CD4-positive, alpha-beta memory T cell (primary cell): ENCODE measurements around the gene KRT32. TPM values are rescaled to one million over a fixed set of nuclear protein-coding genes. Genes with fewer than 3 reads are reported as not detected.

Source experiments
- CTCF ChIA-PET: fragments of 350-600 bp; sonication (Branson Sonifier 250); formaldehyde crosslinking; loops from one replicate; lab custom pipeline; 2021; ENCODE audit warnings: inconsistent platforms; ENCODE audit not compliant: partially characterized antibody; lab: Charles Lee
- POLR2A ChIA-PET: fragments of 350-600 bp; sonication (Branson Sonifier 250); formaldehyde crosslinking; loops from one replicate; lab custom pipeline; 2021; ENCODE audit not compliant: partially characterized antibody; lab: Charles Lee
- DNase-seq, 5 donors: peaks; one replicate each; pipeline versions ENCODE4 v3.0.0 to v3.0.0-alpha.2; 2020 to 2022; ENCODE audit warnings: mixed read lengths in 1 of 5
- H3K27ac ChIP-seq: one replicate; pipeline ENCODE4 v1.7.0; 2013; ENCODE audit warnings: low read depth, low read length
- H3K27me3 ChIP-seq: 2 replicates; pipeline ENCODE4 v1.7.0; 2013; ENCODE audit warnings: mild to moderate bottlenecking, low read length, moderate library complexity; ENCODE audit not compliant: insufficient read depth
- H3K36me3 ChIP-seq: 2 replicates; pipeline ENCODE4 v1.7.0; 2013; ENCODE audit warnings: mild to moderate bottlenecking, low read length, moderate library complexity; ENCODE audit not compliant: insufficient read depth
- H3K4me1 ChIP-seq: 2 replicates; pipeline ENCODE4 v1.7.0; 2013; ENCODE audit warnings: mild to moderate bottlenecking, low read length, moderate library complexity; ENCODE audit not compliant: insufficient read depth
- H3K4me3 ChIP-seq, 2 donors: one replicate each; pipeline ENCODE4 v1.7.0; 2013; ENCODE audit warnings: low read length in 2 of 2, mild to moderate bottlenecking in 1 of 2
- H3K9me3 ChIP-seq, 2 donors: one replicate each; pipeline ENCODE4 v1.7.0; 2013; ENCODE audit warnings: low read length in 2 of 2, control low read depth in 1 of 2; ENCODE audit not compliant: control insufficient read depth in 1 of 2
- H3K27ac Mint-ChIP-seq, 7 donors: one replicate each; pipeline ENCODE4 v1.8.0; 2020 to 2021; ENCODE audit warnings: mixed read lengths in 7 of 7, mild to moderate bottlenecking in 6 of 7, inconsistent platforms in 3 of 7, moderate library complexity in 3 of 7
- H3K27me3 Mint-ChIP-seq, 2 donors: one replicate each; pipeline ENCODE4 v1.8.0; 2020 to 2021; ENCODE audit warnings: mixed read lengths in 2 of 2
- H3K36me3 Mint-ChIP-seq, 2 donors: one replicate each; pipeline ENCODE4 v1.8.0; 2020 to 2021; ENCODE audit warnings: mixed read lengths in 2 of 2, inconsistent platforms in 1 of 2, mild to moderate bottlenecking in 1 of 2
- H3K4me1 Mint-ChIP-seq, 4 donors: one replicate each; pipeline ENCODE4 v1.8.0; 2020 to 2021; ENCODE audit warnings: mixed read lengths in 4 of 4, mild to moderate bottlenecking in 1 of 4
- H3K4me3 Mint-ChIP-seq, 8 donors: one replicate each; pipeline ENCODE4 v1.8.0; 2020 to 2021; ENCODE audit warnings: mixed read lengths in 8 of 8, mild to moderate bottlenecking in 7 of 8, moderate library complexity in 6 of 8, inconsistent platforms in 3 of 8
- H3K9me3 Mint-ChIP-seq, 8 donors: one replicate each; pipeline ENCODE4 v1.8.0; 2020 to 2021; ENCODE audit warnings: mixed read lengths in 8 of 8, mild to moderate bottlenecking in 5 of 8, inconsistent platforms in 3 of 8, moderate library complexity in 1 of 8
- intact Hi-C: fragments of 100-400 bp; cut with micrococcal nuclease; formaldehyde crosslinking; loops from one replicate; pipeline ENCODE4 v1.15.1; 2023
- polyA plus RNA-seq, 2 donors: library from polyadenylated mRNA; unstranded; fragments of 300-500 nt; fragmentation: Illumina TruSeq; gene quantifications; one replicate each; pipeline ENCODE4 v1.2.3, GENCODE V29; 2021
- total RNA-seq, 2 experiments: library from RNA; stranded (reverse); gene quantifications; one replicate each; pipeline ENCODE4 v1.2.3, GENCODE V29; 2021

The KRT32 gene
- total and polyA plus RNA-seq, 4 experiments from 2014 or later: not detected

GRCh38 chr17:41478237-41478636 lies 11.1 kb upstream of the KRT32 start:
- H3K9me3 ChIP-seq: no peaks in the 10 kb centered on the region
- no peak overlapping the region for H3K4me3 ChIP-seq
- H3K4me1 ChIP-seq: no peaks in the 10 kb centered on the region
- H3K9me3 Mint-ChIP-seq: no peaks in the 10 kb centered on the region
- intact Hi-C loops: no loop called here
- H3K27ac Mint-ChIP-seq: no peak overlapping the region
- H3K27me3 ChIP-seq: no peaks in the 10 kb centered on the region
- DNase-seq: no peak
- no peaks in the 10 kb centered on the region for H3K4me1 Mint-ChIP-seq
- no peak overlapping the region for H3K4me3 Mint-ChIP-seq
- H3K27me3 Mint-ChIP-seq: no peaks in the 10 kb centered on the region
- H3K36me3 ChIP-seq: no peaks in the 10 kb centered on the region
- no peaks in the 10 kb centered on the region for H3K36me3 Mint-ChIP-seq
- ChIA-PET CTCF (interaction anchor here (1.7 kb wide), 1 partner anchor 11 kb away, joined by 4 read pairs; the partner anchor contains the start of gene KRT32), POLR2A (no interaction called here)
- no peak overlapping the region for H3K27ac ChIP-seq

GRCh38 chr17:41476866-41477815 lies 10.0 kb upstream of the KRT32 start:
- no peaks in the 10 kb centered on the region for H3K27me3 Mint-ChIP-seq
- DNase-seq: no peak
- no peaks in the 10 kb centered on the region for H3K36me3 ChIP-seq
- no peak overlapping the region for H3K27ac ChIP-seq
- intact Hi-C loops: no loop called here
- H3K4me1 ChIP-seq: no peaks in the 10 kb centered on the region
- H3K4me3 Mint-ChIP-seq: no peak overlapping the region
- no peaks in the 10 kb centered on the region for H3K4me1 Mint-ChIP-seq
- H3K9me3 ChIP-seq: no peaks in the 10 kb centered on the region
- POLR2A ChIA-PET: no interaction called here
- no peaks in the 10 kb centered on the region for H3K36me3 Mint-ChIP-seq
- no peaks in the 10 kb centered on the region for H3K27me3 ChIP-seq
- H3K9me3 Mint-ChIP-seq: peaks cover 0 to 2% (median 0%) of the 10 kb centered on the region in 8 donors
- peak overlapping the region in 1 of 7 donors; percentile 18 for H3K27ac Mint-ChIP-seq
- no peak overlapping the region for H3K4me3 ChIP-seq
- CTCF ChIA-PET: interaction anchor here (1.7 kb wide), 1 partner anchor 10 kb away, joined by 4 read pairs; the partner anchor contains the start of gene KRT32

GRCh38 chr17:41475421-41475820 lies 8.2 kb upstream of the KRT32 start:
- no peaks in the 10 kb centered on the region for H3K36me3 Mint-ChIP-seq
- Histone ChIP-seq H3K36me3 (no peaks in the 10 kb centered on the region), H3K27ac (no peak overlapping the region), H3K9me3 (no peaks in the 10 kb centered on the region), H3K4me3 (no peak overlapping the region), H3K4me1 (no peaks in the 10 kb centered on the region), H3K27me3 (no peaks in the 10 kb centered on the region)
- DNase-seq: no peak
- H3K9me3 Mint-ChIP-seq: peaks cover 0 to 4% (median 0%) of the 10 kb centered on the region in 8 donors
- no peaks in the 10 kb centered on the region for H3K4me1 Mint-ChIP-seq
- no peak overlapping the region for H3K27ac Mint-ChIP-seq
- CTCF ChIA-PET: no interaction called here
- POLR2A ChIA-PET: no interaction called here
- H3K4me3 Mint-ChIP-seq: no peak overlapping the region
- H3K27me3 Mint-ChIP-seq: no peaks in the 10 kb centered on the region
- intact Hi-C loops: no loop called here

GRCh38 chr17:41474863-41475262 lies 7.7 kb upstream of the KRT32 start:
- H3K27me3 Mint-ChIP-seq: no peaks in the 10 kb centered on the region
- no peaks in the 10 kb centered on the region for H3K36me3 ChIP-seq
- no peak for DNase-seq
- H3K27ac Mint-ChIP-seq: no peak overlapping the region
- intact Hi-C loops: no loop called here
- peaks cover 0 to 4% (median 0%) of the 10 kb centered on the region in 8 donors for H3K9me3 Mint-ChIP-seq
- no peaks in the 10 kb centered on the region for H3K27me3 ChIP-seq
- no peaks in the 10 kb centered on the region for H3K36me3 Mint-ChIP-seq
- ChIA-PET CTCF (no interaction called here), POLR2A (interaction anchor here (1.2 kb wide), 1 partner anchor 213 kb away, joined by 3 read pairs; no protein-coding TSS in a partner anchor)
- H3K4me1 Mint-ChIP-seq: no peaks in the 10 kb centered on the region
- no peaks in the 10 kb centered on the region for H3K4me1 ChIP-seq
- H3K9me3 ChIP-seq: no peaks in the 10 kb centered on the region
- H3K27ac ChIP-seq: no peak overlapping the region
- no peak overlapping the region for H3K4me3 Mint-ChIP-seq
- no peak overlapping the region for H3K4me3 ChIP-seq

GRCh38 chr17:41468346-41468745 lies 1.2 kb upstream of the KRT32 start:
- no peak overlapping the region for H3K27ac Mint-ChIP-seq
- H3K9me3 ChIP-seq: no peaks in the 10 kb centered on the region
- DNase-seq: no peak
- peaks cover 0 to 14% (median 8%) of the 10 kb centered on the region in 8 donors for H3K9me3 Mint-ChIP-seq
- intact Hi-C loops: no loop called here
- H3K4me3 ChIP-seq: no peak overlapping the region
- H3K4me1 ChIP-seq: no peaks in the 10 kb centered on the region
- H3K4me1 Mint-ChIP-seq: no peaks in the 10 kb centered on the region
- no peak overlapping the region for H3K4me3 Mint-ChIP-seq
- no peaks in the 10 kb centered on the region for H3K36me3 ChIP-seq
- H3K27ac ChIP-seq: no peak overlapping the region
- POLR2A ChIA-PET: no interaction called here
- CTCF ChIA-PET: no interaction called here
- H3K27me3 Mint-ChIP-seq: no peaks in the 10 kb centered on the region
- no peaks in the 10 kb centered on the region for H3K36me3 Mint-ChIP-seq
- no peaks in the 10 kb centered on the region for H3K27me3 ChIP-seq

- H3K9me3 ChIP-seq: no peaks in the 10 kb centered on the region
- Mint-ChIP-seq H3K27ac (no peak overlapping the region), H3K27me3 (no peaks in the 10 kb centered on the region), H3K9me3 (peaks cover 0 to 14% (median 8%) of the 10 kb centered on the region in 8 donors), H3K4me3 (no peak overlapping the region), H3K4me1 (no peaks in the 10 kb centered on the region), H3K36me3 (no peaks in the 10 kb centered on the region)
- ChIA-PET POLR2A (no interaction called here), CTCF (interaction anchor here (1.5 kb wide), 1 partner anchor 10 kb away, joined by 4 read pairs; no protein-coding TSS in a partner anchor)
- DNase-seq: no peak
- H3K36me3 ChIP-seq: no peaks in the 10 kb centered on the region
- no peaks in the 10 kb centered on the region for H3K4me1 ChIP-seq
- no peaks in the 10 kb centered on the region for H3K27me3 ChIP-seq
- H3K4me3 ChIP-seq: no peak overlapping the region
- intact Hi-C loops: no loop called here
- no peak overlapping the region for H3K27ac ChIP-seq
Observed at GRCh38 chr17:41467561-41467960, 375 bp upstream of the KRT32 start.

- H3K4me3 ChIP-seq: no peak overlapping the region
- Mint-ChIP-seq H3K27ac (peak overlapping the region in 1 of 7 donors; percentile 56), H3K36me3 (no peaks in the 10 kb centered on the region), H3K27me3 (no peaks in the 10 kb centered on the region), H3K9me3 (peaks cover 0 to 14% (median 7%) of the 10 kb centered on the region in 8 donors), H3K4me1 (no peaks in the 10 kb centered on the region), H3K4me3 (no peak overlapping the region)
- CTCF ChIA-PET: no interaction called here
- no peak for DNase-seq
- H3K9me3 ChIP-seq: no peaks in the 10 kb centered on the region
- no peaks in the 10 kb centered on the region for H3K27me3 ChIP-seq
- H3K4me1 ChIP-seq: no peaks in the 10 kb centered on the region
- H3K27ac ChIP-seq: no peak overlapping the region
- POLR2A ChIA-PET: no interaction called here
- no peaks in the 10 kb centered on the region for H3K36me3 ChIP-seq
- intact Hi-C loops: no loop called here
Observed at GRCh38 chr17:41464682-41465081, 2.5 kb downstream of the KRT32 start.
